GM15510 (cell line): Measurements from ENCODE around the gene MAST4.

Experiments used
- POLR2A ChIP-seq: IDR thresholded peaks from 3 replicates; pipeline ENCODE4 v1.6.1; 2011; ENCODE audit warnings: borderline replicate concordance; ENCODE audit not compliant: insufficient read length; ENCODE audit errors: extremely low read depth

MAST4 gene

DNA sequence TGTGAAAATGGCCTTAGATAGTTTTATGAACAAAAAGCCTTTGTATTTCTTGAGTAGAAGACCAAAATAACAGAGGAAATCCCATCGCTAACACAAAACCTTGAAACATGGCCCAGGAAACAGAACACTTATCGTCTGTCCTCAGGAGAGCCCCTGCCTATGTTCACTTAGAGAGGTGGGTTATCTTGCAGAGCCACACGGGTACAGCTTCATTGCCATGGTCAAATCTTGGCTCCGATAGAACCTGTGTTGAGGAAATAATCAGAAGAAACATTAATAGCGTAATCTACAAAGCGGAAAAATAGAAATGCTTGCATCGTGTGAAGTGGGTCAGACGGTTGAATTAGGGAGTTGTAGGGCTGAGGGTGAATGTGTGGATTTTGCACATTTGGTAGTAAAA lies 216.1 kb downstream of the MAST4 start:
- TF ChIP-seq POLR2A, result no peak

DNA sequence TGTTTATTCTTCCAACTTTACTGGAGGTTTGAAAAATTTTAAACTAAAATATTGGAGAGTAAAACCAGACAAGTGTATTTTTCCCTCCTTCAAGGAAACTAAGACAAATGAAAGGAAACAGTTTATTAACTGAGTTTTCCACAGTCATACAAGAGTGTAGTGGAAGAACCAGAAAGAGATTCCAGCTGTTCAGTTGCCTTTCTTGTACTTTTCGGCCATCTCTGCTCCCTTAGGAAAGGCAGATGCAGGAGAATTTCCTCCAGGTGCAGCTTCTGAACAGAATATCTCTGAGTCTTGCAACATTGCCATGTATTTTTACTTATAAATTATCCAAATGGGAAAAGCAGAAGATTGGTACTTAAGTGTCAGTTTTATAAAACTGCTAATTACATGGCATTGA lies 217.1 kb downstream of the MAST4 start:
- TF ChIP-seq POLR2A, result no peak

DNA sequence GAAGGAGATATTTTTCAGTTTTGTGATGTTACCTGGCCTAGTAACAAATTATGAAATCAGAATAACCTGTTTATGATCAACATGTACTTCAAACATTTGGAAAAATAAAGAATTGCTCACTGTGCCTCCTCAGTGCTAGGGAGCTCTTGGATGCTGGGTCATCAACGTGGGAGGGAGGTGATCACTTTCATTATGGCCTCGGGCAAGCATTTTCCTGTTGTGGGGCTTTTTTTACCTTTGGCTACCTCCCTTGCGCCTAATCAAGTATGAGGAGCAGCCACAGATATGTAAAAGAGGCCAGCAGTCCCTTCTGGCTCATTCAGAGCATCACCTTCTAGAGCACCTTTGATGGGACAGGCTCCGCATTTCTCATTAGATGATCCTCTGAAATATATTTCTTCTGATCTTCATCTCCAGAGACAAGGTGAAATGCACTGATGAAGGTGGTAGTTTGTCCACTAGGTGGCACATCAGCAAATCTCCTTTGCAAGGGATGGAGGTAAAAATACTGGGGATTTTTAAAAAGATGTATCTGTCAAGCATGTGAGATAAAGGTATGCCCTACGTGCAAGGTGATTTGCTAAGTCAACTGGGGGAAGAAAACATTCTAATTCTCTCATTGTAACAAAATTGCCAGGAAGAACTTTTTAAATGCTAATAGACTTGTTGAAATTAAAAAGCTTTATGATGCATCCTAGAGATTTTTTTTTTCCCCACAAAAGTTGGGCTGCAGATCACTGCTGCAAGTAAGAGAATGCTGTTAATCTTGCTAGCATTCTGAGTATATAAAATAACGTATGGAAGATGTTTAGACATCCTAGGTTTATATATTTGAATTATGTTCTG lies 218.2 kb downstream of the MAST4 start:
- TF ChIP-seq POLR2A, result no peak

DNA sequence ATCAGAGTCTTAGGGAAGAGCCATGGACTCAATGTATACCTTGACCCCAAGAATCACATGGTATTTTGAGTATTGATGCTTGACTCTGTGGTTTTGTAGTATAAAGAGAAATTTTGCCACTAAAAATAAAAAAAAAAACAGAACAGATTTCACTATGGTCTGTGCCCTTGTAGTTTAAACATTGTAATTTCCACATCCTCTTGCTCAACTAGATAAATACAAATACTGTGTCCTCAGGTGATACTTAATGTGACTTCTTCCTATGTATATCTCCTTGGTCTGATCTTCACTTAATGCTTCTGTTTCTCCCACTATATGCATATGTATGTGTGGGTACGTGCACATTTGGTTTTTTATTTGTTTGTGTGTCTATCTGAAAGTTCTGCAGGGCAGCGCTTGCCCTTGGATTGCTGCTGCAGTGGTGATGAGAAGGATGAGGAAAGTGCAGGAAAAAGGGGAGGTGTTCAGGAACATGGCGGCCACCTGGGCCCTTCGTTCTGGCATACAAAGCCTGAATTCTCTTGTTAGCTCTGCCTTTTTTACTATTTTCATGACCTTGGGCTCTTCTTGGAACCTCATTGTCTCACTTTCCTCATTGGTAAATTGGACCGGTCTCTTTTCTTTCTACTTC lies 222.2 kb downstream of the MAST4 start:
- no peak for TF ChIP-seq POLR2A

- TF ChIP-seq POLR2A, result no peak
Measured at GRCh38 chr5:66818935-66819328, 222.7 kb downstream of the MAST4 start.

- TF ChIP-seq POLR2A, result no peak
Measured at GRCh38 chr5:66820630-66821207, 224.5 kb downstream of the MAST4 start.

GRCh38 chr5:66821688-66822429 lies 225.7 kb downstream of the MAST4 start:
- no peak for TF ChIP-seq POLR2A

DNA sequence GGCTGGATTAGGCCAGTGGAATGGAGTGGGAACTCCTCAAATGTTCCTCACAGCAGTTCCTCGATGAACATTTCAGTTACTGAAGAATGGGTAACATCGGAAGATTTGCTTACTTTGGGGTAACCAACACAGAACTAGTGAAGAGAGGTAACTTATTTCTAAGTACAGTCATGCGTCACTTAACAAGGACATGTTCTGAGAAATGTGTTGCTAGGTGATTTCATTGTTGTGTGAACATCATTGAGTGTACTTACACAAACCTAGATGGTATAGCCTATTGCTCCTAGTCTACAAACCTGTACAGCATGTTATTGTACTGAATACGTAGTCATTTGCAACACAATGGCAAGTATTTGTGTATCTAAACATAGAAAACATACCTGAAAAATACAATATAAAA lies 228.3 kb downstream of the MAST4 start:
- no peak for TF ChIP-seq POLR2A

DNA sequence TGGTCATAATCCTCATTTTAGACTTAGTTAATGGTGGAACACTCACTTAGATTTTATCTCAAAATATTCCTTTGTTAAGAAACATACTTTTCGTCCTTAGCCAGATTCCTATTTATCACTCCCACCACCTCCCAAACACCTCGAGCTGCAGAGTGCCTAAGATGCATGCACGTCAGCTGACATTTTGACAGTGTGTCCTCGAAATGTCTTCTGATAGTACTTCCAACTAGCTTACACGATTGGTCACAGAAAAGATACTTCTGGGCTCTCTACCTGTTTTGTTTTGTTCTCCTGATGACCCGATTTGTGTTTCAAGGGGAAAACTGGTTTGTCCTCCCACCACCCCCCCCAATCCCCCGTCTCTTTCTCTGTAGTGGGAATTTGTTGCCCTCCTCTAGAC lies 230.1 kb downstream of the MAST4 start:
- TF ChIP-seq POLR2A, result no peak

- TF ChIP-seq POLR2A, result no peak
Measured at GRCh38 chr5:66826696-66827095, 230.5 kb downstream of the MAST4 start.

DNA sequence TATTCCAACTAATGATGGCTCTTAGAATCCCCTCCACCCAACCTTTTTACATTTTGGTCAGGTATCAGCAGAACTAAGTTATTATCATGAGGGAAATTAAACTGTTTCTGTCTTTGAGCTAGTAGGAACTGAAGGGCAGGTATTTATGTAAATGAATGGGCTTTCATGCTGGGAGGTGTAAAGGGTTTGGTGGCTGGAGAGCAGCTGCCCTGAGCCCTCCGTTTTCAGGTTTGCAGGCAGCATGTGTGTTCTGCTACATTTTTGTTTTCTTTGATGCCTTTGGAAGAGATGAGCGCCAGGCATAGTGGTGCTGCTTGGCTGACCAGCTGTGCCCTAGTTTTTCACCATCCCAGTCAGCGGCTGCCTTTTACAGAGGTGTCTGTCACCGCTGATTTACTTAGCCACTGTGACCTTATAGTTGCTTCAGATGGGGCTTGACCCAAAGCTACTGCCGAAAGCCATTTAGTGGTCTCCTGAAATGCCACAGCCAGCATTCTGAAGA lies 231.9 kb downstream of the MAST4 start:
- no peak for TF ChIP-seq POLR2A

GRCh38 chr5:66828548-66829357 lies 232.6 kb downstream of the MAST4 start:
- TF ChIP-seq POLR2A, result no peak

- TF ChIP-seq POLR2A, result no peak
Measured at GRCh38 chr5:66829358-66829674, 233.1 kb downstream of the MAST4 start.

- no peak for TF ChIP-seq POLR2A
Measured at GRCh38 chr5:66829826-66830225, 233.6 kb downstream of the MAST4 start.

DNA sequence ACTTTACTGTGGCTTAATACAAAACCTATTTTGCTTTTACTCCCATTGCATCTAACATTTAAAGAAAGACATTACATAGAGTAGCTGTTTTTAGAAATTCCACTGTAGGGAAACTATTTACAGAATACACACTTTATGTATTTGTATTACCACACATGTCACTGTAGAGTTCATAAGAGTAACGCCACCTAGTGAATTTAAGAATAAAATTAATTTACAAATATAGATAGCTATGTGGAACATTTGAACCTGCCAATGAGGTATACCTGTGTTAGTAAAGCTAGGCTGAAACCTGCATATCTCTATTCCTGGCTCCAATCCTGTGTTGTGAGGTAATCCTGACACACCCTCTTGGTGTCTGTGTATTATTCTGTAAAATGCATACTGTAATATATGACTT lies 234.4 kb downstream of the MAST4 start:
- no peak for TF ChIP-seq POLR2A

DNA sequence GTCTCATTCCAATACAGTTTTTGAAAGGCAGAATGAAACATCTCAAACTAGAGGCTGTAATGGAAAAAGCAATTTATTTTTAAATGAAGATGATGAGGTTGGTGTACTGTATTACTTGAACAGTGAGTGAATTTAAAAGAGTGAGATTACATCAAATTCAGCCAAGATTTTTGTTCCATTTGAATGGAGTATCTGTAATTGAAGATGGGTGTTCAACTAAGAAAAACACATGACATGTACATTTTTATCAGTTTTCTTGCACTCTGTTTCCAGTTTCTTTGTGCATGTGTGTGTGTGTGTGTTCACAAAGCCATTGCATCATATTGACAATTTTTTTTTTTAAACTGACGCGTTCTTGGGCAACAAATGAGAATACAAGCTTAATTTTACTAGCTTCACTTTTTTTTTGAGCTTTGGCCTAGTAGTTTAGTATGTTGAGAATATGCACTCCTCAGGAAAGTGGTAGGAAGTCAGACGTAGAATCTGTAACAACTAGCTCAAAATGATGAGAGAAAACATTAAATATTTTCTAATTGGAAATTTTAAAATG lies 243.5 kb downstream of the MAST4 start:
- TF ChIP-seq POLR2A, result no peak
